Right cardiac atrium (tissue), 5 donors: ENCODE results near the gene EPX. TPM values are rescaled to one million over a fixed set of nuclear protein-coding genes. Genes with fewer than 3 reads are reported as not detected.

Source experiments
- ATAC-seq, 2 donors: fragments of 200-7000 bp; cut with Tn5 transposase; one replicate each; pipeline versions ENCODE4 v1.8.0 to v1.9.1; 2020; ENCODE audit warnings: moderate library complexity in 2 of 2, mild to moderate bottlenecking in 1 of 2
- DNase-seq, 3 donors: peaks; one replicate each; pipeline ENCODE4 v3.0.0-alpha.2; 2020
- H3K27ac ChIP-seq: one replicate; pipeline ENCODE4 v1.5.1; 2013; ENCODE audit warnings: mild to moderate bottlenecking, low read length, control low read depth, moderate library complexity
- H3K27me3 ChIP-seq: one replicate; pipeline ENCODE4 v1.6.1; 2013; ENCODE audit not compliant: control insufficient read depth, insufficient read depth
- H3K4me1 ChIP-seq: one replicate; pipeline ENCODE4 v1.6.1; 2013; ENCODE audit warnings: low read length; ENCODE audit not compliant: control insufficient read depth, insufficient read depth
- H3K4me3 ChIP-seq: one replicate; pipeline ENCODE4 v1.5.1; 2013; ENCODE audit warnings: low read length, control low read depth
- H3K9me3 ChIP-seq: one replicate; pipeline ENCODE4 v1.6.1; 2013; ENCODE audit warnings: low read length; ENCODE audit not compliant: control insufficient read depth
- WGBS: extraction: QIAGEN DNeasy Blood & Tissue Kit; methylation state at CpG from one replicate; pipeline ENCODE4 v1.1.7; 2013; 5-methylcytosine and 5-hydroxymethylcytosine counted together
- intact Hi-C, 4 donors: fragments of 100-400 bp; cut with DNase I; formaldehyde crosslinking; loops; one replicate each; pipeline versions ENCODE4 v1.11.0 to v1.14.0; 2022 to 2023
- polyA plus RNA-seq: library from polyadenylated mRNA; stranded (reverse); fragments of 200-250 nt; gene quantifications from one replicate; pipeline ENCODE4 v1.2.3, GENCODE V29; 2013
- total RNA-seq, 4 donors: library from RNA; stranded (reverse); fragmentation: NEBNext Ultra II Directional; extraction: Animal tissue kit (Norgen Biotek cat#: 25700); gene quantifications; one replicate each; pipeline ENCODE4 v1.2.1, GENCODE V29; 2021
- donor health status: healthy with polysubstance abuse.
- donor health status: DM: no; HTN: yes; CAD: no.
- donor health status: DM: no; HTN: no; CAD: no.
- donor health status: DM: no; HTN: yes; CAD: no; lungs with severe emphysema.
- donor health status: DM: yes; HTN: yes; CAD: no.

The EPX gene
- total and polyA plus RNA-seq, 5 donors, result not detected

DNA sequence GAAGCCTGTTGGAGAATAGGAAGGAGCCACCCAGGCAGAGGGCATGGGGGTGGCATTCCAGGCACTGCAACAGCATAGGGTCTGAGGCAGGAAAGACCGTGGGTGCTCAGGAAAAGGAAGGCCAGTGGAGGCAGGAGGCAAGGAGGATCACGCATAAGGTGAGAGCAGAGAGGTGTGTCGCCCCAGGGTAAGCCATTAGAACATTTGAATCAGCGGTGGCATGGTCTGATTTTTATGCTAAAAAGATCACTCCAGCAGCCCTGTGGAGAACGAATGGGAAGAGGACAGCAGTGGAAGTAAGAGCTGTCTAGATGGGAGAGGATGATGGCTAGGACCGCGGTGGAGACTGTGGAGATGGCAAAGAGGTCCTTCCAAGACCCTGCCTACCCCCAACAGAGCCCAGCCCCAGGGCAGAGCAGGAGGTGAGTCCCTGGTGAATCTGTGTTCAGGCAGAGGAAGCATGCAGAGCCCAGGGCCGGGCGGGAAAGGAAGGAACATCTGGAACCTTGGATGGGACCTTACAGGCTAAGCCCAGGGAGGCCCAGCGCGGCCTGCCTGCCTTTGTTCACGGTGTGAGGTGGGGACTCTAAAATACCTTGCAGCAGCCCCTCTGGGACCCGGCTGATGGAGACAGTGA lies 53.7 kb downstream of the EPX start:
- no peaks in the 10 kb centered on the region for H3K9me3 ChIP-seq
- ATAC-seq (no peak), DNase-seq (no peak)
- H3K27me3 ChIP-seq, result no peaks in the 10 kb centered on the region
- no peaks in the 10 kb centered on the region for H3K4me1 ChIP-seq
- no peak overlapping the region for H3K4me3 ChIP-seq
- H3K27ac ChIP-seq, result no peak overlapping the region
- 78% methylated on average over 13 of the region's 13 CpGs for WGBS
- intact Hi-C loops, result no loop called here

DNA sequence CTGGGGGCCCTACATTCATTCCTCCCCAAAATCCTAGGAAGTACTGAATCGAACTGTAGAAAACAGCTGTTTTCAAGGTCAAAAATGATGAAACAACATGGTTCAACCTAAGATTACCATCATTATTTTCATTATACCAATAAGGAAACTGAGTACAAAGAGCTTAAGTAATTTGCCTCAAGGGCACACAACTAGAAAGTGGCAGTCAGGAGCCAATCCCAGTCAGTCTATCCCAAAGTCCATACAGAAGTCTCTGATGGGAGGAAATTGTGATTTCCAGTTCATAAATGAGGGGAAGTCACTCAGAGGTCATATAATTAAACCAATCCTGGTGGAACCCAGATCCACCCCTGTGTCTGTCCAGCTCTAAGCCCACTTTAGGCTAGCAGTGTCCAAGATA lies 54.3 kb downstream of the EPX start:
- Histone ChIP-seq H3K27ac (no peak overlapping the region), H3K27me3 (no peaks in the 10 kb centered on the region), H3K4me1 (no peaks in the 10 kb centered on the region), H3K4me3 (no peak overlapping the region), H3K9me3 (no peaks in the 10 kb centered on the region)
- intact Hi-C loops, result no loop called here
- 77% methylated on average over 1 of the region's 1 CpG for WGBS
- no peak for DNase-seq
- no peak for ATAC-seq

DNA sequence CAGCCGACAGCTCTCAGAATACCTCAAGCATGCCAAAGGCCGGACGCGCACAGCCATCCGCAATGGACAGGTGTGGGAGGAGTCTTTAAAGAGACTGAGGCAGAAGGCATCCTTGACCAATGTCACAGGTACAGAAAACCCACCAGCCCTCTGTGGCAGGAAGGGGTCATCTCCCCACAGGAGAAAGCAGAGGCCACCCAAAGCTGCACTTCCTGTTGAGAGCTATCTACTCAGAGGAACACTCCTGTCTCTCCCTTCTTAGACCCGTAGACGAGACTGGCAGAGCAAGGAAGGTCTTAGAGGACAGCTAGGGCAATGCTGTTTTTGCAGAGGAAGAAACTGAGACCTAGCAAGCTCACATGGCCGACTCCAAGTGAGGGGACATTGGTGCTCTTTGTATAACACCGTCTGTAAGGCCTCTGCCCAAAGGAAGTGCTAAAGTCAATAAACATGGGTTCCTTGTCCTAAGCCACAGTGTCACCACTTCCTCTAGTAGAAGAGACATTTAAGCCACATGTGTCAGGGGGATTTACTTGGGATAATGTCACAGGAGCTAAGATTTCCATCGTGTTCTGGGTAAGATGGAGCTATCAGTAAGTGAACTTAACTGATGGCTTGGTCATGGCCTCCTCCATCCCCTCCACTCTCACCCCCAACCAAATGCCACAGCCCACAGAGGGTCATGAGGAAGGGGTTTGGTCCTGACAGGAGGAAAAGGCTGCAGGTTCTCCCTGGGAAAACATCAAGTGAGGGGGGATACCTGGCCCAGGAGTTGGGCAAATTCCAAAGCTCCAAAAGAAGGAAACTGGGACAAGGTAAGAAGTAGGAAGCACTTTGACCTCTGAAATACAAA lies 55.2 kb downstream of the EPX start:
- Histone ChIP-seq H3K27me3 (no peaks in the 10 kb centered on the region), H3K4me3 (no peak overlapping the region), H3K27ac (no peak overlapping the region), H3K4me1 (no peaks in the 10 kb centered on the region), H3K9me3 (no peaks in the 10 kb centered on the region)
- ATAC-seq, result no peak
- DNase-seq, result no peak
- 73% methylated on average over 10 of the region's 10 CpGs for WGBS
- intact Hi-C loops, result no loop called here

DNA sequence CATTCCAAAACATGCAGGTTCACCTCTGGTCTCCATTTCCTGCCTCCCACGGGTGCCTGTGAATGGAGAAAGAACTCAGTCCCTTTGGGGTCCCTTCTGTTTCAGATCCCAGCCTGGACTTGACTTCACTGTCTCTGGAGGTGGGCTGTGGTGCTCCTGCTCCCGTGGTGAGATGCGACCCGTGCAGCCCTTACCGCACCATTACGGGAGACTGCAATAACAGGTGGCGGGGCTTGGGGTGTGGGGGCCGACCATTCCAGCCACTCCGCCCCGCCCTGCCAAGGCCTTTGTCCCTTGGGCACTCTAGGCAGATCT lies 56.4 kb downstream of the EPX start:
- WGBS, result 13% methylated on average over 10 of the region's 10 CpGs
- ATAC-seq, result peak in 1 of 2 donors; percentile 6
- Histone ChIP-seq H3K9me3 (no peaks in the 10 kb centered on the region), H3K4me1 (no peaks in the 10 kb centered on the region), H3K27ac (no peak overlapping the region), H3K4me3 (no peak overlapping the region), H3K27me3 (no peaks in the 10 kb centered on the region)
- intact Hi-C loops, result no loop called here
- DNase-seq, result no peak

DNA sequence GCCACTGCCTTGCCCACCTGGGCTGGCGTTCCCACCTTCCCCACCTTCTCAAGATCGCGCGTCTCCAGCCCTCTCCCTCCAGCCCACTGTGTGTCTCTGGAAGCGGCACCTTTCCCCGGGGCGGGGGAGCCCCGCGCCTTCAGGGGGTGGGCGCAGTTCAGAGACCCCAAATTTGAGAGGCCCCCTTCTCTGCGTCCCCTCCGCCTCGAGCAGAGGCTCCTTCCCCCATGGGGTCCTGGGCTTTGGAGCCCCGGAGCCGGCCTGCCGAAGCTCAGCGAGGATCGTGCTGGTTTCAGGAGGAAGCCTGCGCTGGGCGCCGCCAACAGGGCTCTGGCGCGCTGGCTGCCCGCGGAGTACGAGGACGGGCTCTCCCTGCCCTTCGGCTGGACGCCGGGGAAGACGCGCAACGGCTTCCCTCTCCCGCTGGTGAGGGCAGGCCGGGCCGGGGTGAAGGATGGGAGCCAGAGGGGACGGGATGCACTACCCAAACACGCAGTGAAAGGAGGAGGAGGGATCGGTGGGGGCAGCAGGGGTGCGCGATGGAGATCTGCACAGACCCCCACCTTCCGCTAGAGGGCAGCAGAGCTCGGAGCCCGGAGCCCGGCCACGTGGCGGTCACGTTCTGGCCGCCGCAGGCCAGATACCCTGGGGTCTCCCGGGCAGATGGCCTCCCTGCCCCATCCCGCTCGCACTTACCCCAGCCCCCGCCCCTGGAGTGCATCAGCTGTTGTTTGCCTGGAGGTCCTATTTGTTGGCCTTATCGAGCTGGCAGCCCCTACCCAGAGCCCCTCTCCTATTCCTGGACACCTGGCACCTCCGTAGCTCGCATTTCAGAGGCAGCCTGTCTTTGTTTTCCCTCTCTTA lies 57.0 kb downstream of the EPX start:
- Histone ChIP-seq H3K4me1 (no peaks in the 10 kb centered on the region), H3K4me3 (peak overlapping the region; percentile 3), H3K27ac (no peak overlapping the region), H3K9me3 (no peaks in the 10 kb centered on the region), H3K27me3 (no peaks in the 10 kb centered on the region)
- peak; percentile 90 to 95 for ATAC-seq
- DNase-seq, result peak; percentile 68 to 87 (median 86)
- intact Hi-C loops, result no loop called here
- 5% methylated on average over 57 of the region's 57 CpGs for WGBS

DNA sequence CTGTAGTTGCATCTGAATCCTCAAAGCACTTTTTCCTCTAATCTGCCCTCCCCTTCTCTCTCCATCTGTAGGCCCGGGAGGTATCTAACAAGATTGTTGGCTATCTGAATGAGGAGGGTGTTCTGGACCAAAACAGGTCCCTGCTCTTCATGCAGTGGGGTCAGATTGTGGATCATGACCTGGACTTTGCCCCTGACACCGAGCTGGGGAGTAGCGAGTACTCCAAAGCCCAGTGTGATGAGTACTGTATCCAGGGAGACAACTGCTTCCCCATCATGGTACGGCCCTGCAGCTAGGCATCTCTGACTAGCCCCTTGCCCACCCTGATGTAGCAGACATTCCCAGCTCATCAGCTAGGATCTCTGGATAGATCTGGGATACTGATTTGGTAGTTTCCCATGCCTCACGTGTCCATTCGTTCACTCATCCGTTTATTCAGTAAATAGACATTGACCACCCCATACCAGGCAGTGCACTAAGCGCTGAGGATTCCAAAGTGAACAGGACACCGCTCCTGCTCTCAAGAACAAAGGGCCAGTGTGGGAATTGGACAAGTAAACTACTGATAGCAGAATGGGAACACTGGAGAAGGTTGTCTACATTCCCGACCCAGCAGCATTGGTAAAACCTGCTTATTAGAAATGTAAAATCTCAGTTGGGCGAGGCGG lies 58.0 kb downstream of the EPX start:
- intact Hi-C loops, result no loop called here
- DNase-seq (no peak), ATAC-seq (no peak)
- Histone ChIP-seq H3K27me3 (no peaks in the 10 kb centered on the region), H3K27ac (no peak overlapping the region), H3K4me3 (no peak overlapping the region), H3K4me1 (no peaks in the 10 kb centered on the region), H3K9me3 (no peaks in the 10 kb centered on the region)
- WGBS, result 85% methylated on average over 12 of the region's 12 CpGs

DNA sequence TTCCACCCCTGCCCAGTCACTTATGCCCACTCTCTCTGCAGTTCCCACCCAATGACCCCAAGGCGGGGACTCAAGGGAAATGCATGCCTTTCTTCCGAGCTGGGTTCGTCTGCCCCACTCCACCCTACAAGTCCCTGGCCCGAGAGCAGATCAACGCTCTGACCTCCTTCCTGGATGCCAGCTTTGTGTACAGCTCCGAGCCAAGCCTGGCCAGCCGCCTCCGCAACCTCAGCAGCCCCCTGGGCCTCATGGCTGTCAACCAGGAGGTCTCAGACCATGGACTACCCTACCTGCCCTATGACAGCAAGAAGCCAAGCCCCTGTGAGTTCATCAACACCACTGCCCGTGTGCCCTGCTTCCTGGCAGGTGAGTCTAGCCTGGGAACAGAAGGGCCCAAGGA lies 59.6 kb downstream of the EPX start:
- Histone ChIP-seq H3K9me3 (no peaks in the 10 kb centered on the region), H3K4me3 (no peak overlapping the region), H3K4me1 (no peaks in the 10 kb centered on the region), H3K27me3 (no peaks in the 10 kb centered on the region), H3K27ac (no peak overlapping the region)
- intact Hi-C loops, result no loop called here
- 60% methylated on average over 9 of the region's 9 CpGs for WGBS
- DNase-seq (no peak), ATAC-seq (no peak)

DNA sequence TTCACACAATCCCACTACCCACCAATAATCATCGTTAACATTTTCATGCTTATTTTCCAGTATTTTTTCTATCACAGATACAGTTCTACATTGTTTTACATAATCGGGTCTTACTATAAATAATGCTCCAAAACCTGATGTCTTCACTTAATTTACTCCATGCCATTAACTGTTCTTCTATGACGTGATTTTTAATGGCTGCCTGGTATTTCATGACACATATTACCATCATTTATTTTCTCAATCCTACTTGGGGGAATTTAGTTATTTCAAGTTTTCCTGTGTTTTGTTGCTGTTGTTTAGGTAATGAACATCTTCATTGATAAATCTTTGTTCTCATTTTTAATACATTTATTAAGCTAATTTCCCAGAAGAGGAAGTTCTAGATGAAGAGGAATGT lies 60.6 kb downstream of the EPX start:
- WGBS, result 82% methylated on average over 3 of the region's 3 CpGs
- no peak for ATAC-seq

More for the DNA sequence above, 60.6 kb downstream of the EPX start:
- no peak overlapping the region for H3K27ac ChIP-seq
- H3K4me1 ChIP-seq, result no peaks in the 10 kb centered on the region
- H3K9me3 ChIP-seq, result no peaks in the 10 kb centered on the region
- DNase-seq, result no peak
- no peaks in the 10 kb centered on the region for H3K27me3 ChIP-seq
- no peak overlapping the region for H3K4me3 ChIP-seq
- intact Hi-C loops, result no loop called here

Other genes starting within 250 kb of the EPX start
- gene CUEDC1, start 237.3 kb upstream of the EPX start, total RNA-seq, result 10 to 100 TPM; 53.1 to 60.5 (median 55.1) TPM
- 41.0 TPM for gene CUEDC1, start 237.3 kb upstream of the EPX start, polyA plus RNA-seq
- gene VEZF1, start 204.5 kb upstream of the EPX start, total RNA-seq, result 10 to 100 TPM; 67.4 to 74.6 (median 68.5) TPM
- gene VEZF1, start 204.5 kb upstream of the EPX start, polyA plus RNA-seq, result 20.0 TPM
- gene SRSF1, start 185.5 kb upstream of the EPX start, total RNA-seq, result 100 to 1,000 TPM in 3 of 4 donors, 10 to 100 TPM in 1; 97.9 to 132 (median 126) TPM
- gene SRSF1, start 185.5 kb upstream of the EPX start, polyA plus RNA-seq, result 58.9 TPM
- gene DYNLL2, start 109.3 kb upstream of the EPX start, total RNA-seq, result 10 to 100 TPM; 58.1 to 73.0 (median 67.4) TPM
- 73.4 TPM for gene DYNLL2, start 109.3 kb upstream of the EPX start, polyA plus RNA-seq
- not detected for gene OR4D1, start 44.3 kb upstream of the EPX start, total RNA-seq
- gene OR4D1, start 44.3 kb upstream of the EPX start, polyA plus RNA-seq, result not detected
- not detected for gene OR4D2, start 25.7 kb upstream of the EPX start, total RNA-seq
- not detected for gene OR4D2, start 25.7 kb upstream of the EPX start, polyA plus RNA-seq
- gene MKS1, start 26.5 kb downstream of the EPX start, total RNA-seq, result 10 to 100 TPM in 1 of 4 donors, 1 to 10 TPM in 3; 5.6 to 11.4 (median 7.2) TPM
- 5.9 TPM for gene MKS1, start 26.5 kb downstream of the EPX start, polyA plus RNA-seq
- not detected for gene LPO, start 45.9 kb downstream of the EPX start, total RNA-seq
- 0.29 TPM for gene LPO, start 45.9 kb downstream of the EPX start, polyA plus RNA-seq
- under 1 TPM; 0.06 to 0.50 (median 0.23) TPM for gene MPO, start 88.2 kb downstream of the EPX start, total RNA-seq
- gene MPO, start 88.2 kb downstream of the EPX start, polyA plus RNA-seq, result 0.07 TPM
- gene TSPOAP1, start 136.1 kb downstream of the EPX start, total RNA-seq, result 10 to 100 TPM in 3 of 4 donors, 1 to 10 TPM in 1; 7.0 to 21.5 (median 19.2) TPM
- 13.0 TPM for gene TSPOAP1, start 136.1 kb downstream of the EPX start, polyA plus RNA-seq
- gene SUPT4H1, start 159.5 kb downstream of the EPX start, total RNA-seq, result 10 to 100 TPM; 51.9 to 65.6 (median 61.6) TPM
- 69.3 TPM for gene SUPT4H1, start 159.5 kb downstream of the EPX start, polyA plus RNA-seq
- 1 to 10 TPM; 2.0 to 8.1 (median 4.3) TPM for gene RNF43, start 224.8 kb downstream of the EPX start, total RNA-seq
- 3.7 TPM for gene RNF43, start 224.8 kb downstream of the EPX start, polyA plus RNA-seq